Stomach (tissue), 4 donors: ENCODE results near the gene SYCP2L.

Experiments used
- EP300 ChIP-seq: sonication (generic); formaldehyde crosslinking; IDR thresholded peaks from one replicate; pipeline ENCODE4 v1.6.1; 2017; ENCODE audit warnings: antibody characterized with exemption
- POLR2A ChIP-seq, 4 donors: fragments of 450-650 bp; IDR thresholded peaks; one replicate each; pipeline ENCODE4 v1.6.1; 2016; ENCODE audit warnings: antibody characterized with exemption in 4 of 4, control low read depth in 2 of 4, mild to moderate bottlenecking in 1 of 4, moderate library complexity in 1 of 4
- TF ChIP-seq, protein P1 (sequence below), 7 experiments: fragments of 450-650 bp in 4 of 7; fragments of 200-600 bp in 3 of 7; sonication (generic) in 3 of 7; IDR thresholded peaks; one replicate each; pipeline ENCODE4 v1.5.1; 2016 to 2019; ENCODE audit warnings: antibody characterized with exemption in 7 of 7, control low read depth in 2 of 7, mild to moderate bottlenecking in 1 of 7

DNA sequence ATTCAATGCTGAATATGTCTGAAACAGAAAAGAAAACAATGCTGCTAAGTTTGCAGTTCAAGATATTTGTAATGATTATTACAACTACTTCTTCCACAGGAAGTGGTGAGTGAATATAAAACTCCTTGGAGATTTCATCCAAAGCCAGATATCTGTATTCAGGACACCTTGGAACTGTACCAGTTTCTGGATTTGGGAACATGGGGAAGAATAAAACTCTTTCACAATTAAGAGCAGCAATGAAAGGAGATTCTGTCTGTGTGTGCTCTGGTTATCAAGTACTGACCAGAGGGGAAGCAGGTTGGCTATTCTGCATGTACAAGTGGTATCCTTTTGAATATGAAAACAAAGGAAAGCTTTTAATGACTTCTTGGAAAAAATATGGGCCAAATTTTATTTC lies 136.2 kb downstream of the SYCP2L start:
- TF ChIP-seq, protein P1, sequence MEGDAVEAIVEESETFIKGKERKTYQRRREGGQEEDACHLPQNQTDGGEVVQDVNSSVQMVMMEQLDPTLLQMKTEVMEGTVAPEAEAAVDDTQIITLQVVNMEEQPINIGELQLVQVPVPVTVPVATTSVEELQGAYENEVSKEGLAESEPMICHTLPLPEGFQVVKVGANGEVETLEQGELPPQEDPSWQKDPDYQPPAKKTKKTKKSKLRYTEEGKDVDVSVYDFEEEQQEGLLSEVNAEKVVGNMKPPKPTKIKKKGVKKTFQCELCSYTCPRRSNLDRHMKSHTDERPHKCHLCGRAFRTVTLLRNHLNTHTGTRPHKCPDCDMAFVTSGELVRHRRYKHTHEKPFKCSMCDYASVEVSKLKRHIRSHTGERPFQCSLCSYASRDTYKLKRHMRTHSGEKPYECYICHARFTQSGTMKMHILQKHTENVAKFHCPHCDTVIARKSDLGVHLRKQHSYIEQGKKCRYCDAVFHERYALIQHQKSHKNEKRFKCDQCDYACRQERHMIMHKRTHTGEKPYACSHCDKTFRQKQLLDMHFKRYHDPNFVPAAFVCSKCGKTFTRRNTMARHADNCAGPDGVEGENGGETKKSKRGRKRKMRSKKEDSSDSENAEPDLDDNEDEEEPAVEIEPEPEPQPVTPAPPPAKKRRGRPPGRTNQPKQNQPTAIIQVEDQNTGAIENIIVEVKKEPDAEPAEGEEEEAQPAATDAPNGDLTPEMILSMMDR (IDR thresholded peaks at IDR 0.05), result no peak
- no peak for TF ChIP-seq POLR2A (IDR thresholded peaks at IDR 0.05)
- no peak for TF ChIP-seq EP300
